DOHH2 (cell line): ENCODE data around the gene LITAF.
A peak's percentile ranks its signal among the peaks of the same experiment; 100 is the strongest.
"Not testable (repeated sequence)": the region's sequence is repeated elsewhere in the genome, so short reads cannot be mapped to it uniquely, and the experiment has no call there.

Experiments used
- H3F3A ChIP-seq: fragments of 200-600 bp; sonication (generic), shearing (Covaris generic); 2 replicates; pipeline ENCODE4 v1.6.0; 2016; ENCODE audit warnings: antibody characterized with exemption, mild to moderate bottlenecking; ENCODE audit not compliant: control insufficient read depth, insufficient read depth
- H3K27ac ChIP-seq: fragments of 200-600 bp; sonication (generic); 2 replicates; pipeline ENCODE4 v1.5.1; 2014; ENCODE audit warnings: low read depth, mild to moderate bottlenecking, low read length, moderate library complexity
- H3K27me3 ChIP-seq: fragments of 200-600 bp; sonication (generic); 2 replicates; pipeline ENCODE4 v1.6.1; 2014; ENCODE audit warnings: mild to moderate bottlenecking, low read length, mixed read lengths; ENCODE audit not compliant: control insufficient read depth
- H3K36me3 ChIP-seq: fragments of 200-600 bp; sonication (generic); 2 replicates; pipeline ENCODE4 v1.6.1; 2014; ENCODE audit warnings: mild to moderate bottlenecking, low read length, moderate library complexity, mixed read lengths; ENCODE audit not compliant: control insufficient read depth
- H3K4me1 ChIP-seq: fragments of 200-600 bp; sonication (generic); 2 replicates; pipeline ENCODE4 v1.6.1; 2014; ENCODE audit warnings: mild to moderate bottlenecking, low read length, mixed read lengths; ENCODE audit not compliant: control insufficient read depth
- H3K4me2 ChIP-seq: fragments of 200-600 bp; sonication (generic); 2 replicates; pipeline ENCODE4 v1.6.0; 2014; ENCODE audit warnings: mild to moderate bottlenecking, low read length, moderate library complexity
- H3K4me3 ChIP-seq: fragments of 200-600 bp; sonication (generic); 2 replicates; pipeline ENCODE4 v1.5.1; 2014; ENCODE audit warnings: mild to moderate bottlenecking, low read length, mixed read lengths
- H3K79me2 ChIP-seq: fragments of 200-600 bp; sonication (generic); 2 replicates; pipeline ENCODE4 v1.6.1; 2014; ENCODE audit warnings: mild to moderate bottlenecking, low read length, mixed read lengths; ENCODE audit not compliant: control insufficient read depth
- H3K9me2 ChIP-seq: fragments of 200-600 bp; sonication (generic); replicated peaks from 2 replicates; pipeline ENCODE4 v1.6.1; 2014; ENCODE audit warnings: mild to moderate bottlenecking, low read length, mixed read lengths; ENCODE audit not compliant: control insufficient read depth
- H3K9me3 ChIP-seq: fragments of 200-600 bp; sonication (generic); 2 replicates; pipeline ENCODE4 v1.6.1; 2014; ENCODE audit warnings: antibody characterized with exemption, low read length, mixed read lengths; ENCODE audit not compliant: control insufficient read depth, insufficient read depth
- H4K20me1 ChIP-seq: fragments of 200-600 bp; sonication (generic); 2 replicates; pipeline ENCODE4 v1.6.0; 2014; ENCODE audit warnings: low read depth, mild to moderate bottlenecking, antibody characterized with exemption, low read length, moderate library complexity; ENCODE audit not compliant: control insufficient read depth, insufficient read depth
- EZH2phosphoT487 ChIP-seq: fragments of 200-600 bp; sonication (generic); IDR thresholded peaks from 2 replicates; pipeline ENCODE4 v1.6.1; 2017; ENCODE audit warnings: borderline replicate concordance, mild to moderate bottlenecking, antibody characterized with exemption, low read length, moderate library complexity, mixed read lengths
- TF ChIP-seq, protein P1 (sequence below): fragments of 200-600 bp; sonication (generic); IDR thresholded peaks from one replicate; pipeline ENCODE4 v1.5.1; 2014; ENCODE audit warnings: antibody characterized with exemption, mild to moderate bottlenecking, low read depth, low read length; ENCODE audit not compliant: poor library complexity, severe bottlenecking

The LITAF gene

DNA sequence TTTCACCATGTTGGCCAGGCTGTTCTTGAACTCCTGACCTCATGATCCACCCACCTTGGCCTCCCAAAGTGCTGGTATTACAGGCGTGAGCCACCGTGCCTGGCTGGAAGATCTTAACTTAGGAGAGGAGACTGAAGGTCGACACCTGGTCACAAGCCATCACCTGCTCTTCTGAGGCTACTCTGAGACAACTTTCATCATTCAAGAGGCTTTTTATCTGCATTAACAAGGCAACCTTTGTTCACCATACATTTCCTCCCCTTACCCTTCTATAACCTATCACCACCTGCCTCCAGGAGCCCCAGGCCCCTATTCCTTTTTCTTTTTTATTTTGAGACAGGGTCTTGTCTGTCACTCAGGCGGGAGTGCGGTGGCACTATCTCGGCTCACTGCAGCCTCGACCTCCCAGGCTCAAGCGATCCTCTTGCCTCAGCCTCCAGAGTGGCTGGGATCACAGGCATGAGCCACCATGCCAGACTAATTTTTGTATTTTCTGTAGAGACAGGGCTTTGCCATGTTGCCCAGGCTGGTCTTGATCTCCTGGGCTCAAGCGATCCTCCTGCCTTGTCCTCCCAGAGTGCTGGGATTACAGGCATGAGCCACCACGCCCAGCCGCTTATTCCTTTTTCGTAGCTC, 6.2 kb downstream of the LITAF start:
- Histone ChIP-seq H3K27ac (no peak overlapping the region), H3K4me2 (no peak overlapping the region), H3K27me3 (0 out of 2 replicates have a peak, but pooled peaks cover 2% of the 10 kb centered on the region), H3F3A (peaks cover 20% of the 10 kb centered on the region), H4K20me1 (peaks cover 20% of the 10 kb centered on the region), H3K9me3 (no peaks in the 10 kb centered on the region), H3K4me1 (peaks cover 68% of the 10 kb centered on the region), H3K9me2 (no peaks in the 10 kb centered on the region), H3K79me2 (peaks cover 95% of the 10 kb centered on the region), H3K36me3 (peaks cover 23% of the 10 kb centered on the region; the same call in 1 of the 2 replicates), H3K4me3 (no peak overlapping the region)
- TF ChIP-seq, protein P1, sequence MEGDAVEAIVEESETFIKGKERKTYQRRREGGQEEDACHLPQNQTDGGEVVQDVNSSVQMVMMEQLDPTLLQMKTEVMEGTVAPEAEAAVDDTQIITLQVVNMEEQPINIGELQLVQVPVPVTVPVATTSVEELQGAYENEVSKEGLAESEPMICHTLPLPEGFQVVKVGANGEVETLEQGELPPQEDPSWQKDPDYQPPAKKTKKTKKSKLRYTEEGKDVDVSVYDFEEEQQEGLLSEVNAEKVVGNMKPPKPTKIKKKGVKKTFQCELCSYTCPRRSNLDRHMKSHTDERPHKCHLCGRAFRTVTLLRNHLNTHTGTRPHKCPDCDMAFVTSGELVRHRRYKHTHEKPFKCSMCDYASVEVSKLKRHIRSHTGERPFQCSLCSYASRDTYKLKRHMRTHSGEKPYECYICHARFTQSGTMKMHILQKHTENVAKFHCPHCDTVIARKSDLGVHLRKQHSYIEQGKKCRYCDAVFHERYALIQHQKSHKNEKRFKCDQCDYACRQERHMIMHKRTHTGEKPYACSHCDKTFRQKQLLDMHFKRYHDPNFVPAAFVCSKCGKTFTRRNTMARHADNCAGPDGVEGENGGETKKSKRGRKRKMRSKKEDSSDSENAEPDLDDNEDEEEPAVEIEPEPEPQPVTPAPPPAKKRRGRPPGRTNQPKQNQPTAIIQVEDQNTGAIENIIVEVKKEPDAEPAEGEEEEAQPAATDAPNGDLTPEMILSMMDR, result no peak
- TF ChIP-seq EZH2phosphoT487, result no peak

DNA sequence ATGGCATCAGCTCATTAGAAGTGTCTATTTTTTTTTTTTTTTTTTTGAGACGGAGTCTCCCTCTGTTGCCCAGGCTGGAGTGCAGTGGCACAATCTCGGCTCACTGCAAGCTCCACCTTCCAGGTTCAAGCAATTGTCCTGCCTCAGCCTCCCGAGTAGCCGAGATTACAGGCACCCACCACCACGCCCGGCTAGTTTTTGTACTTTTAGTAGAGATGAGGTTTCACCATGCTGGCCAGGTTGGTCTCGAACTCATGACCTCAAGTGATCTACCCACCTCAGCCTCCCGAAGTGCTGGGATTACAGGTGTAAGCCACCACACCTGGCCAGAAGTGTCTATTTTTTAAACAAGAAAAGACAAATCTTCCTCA, 9.4 kb downstream of the LITAF start:
- H4K20me1 ChIP-seq, H3K27me3 ChIP-seq, H3K9me3 ChIP-seq, H3F3A ChIP-seq, H3K27ac ChIP-seq, H3K9me2 ChIP-seq: not testable (repeated sequence)
- Histone ChIP-seq H3K4me2 (peak overlapping the region; percentile 48), H3K79me2 (peaks cover 95% of the 10 kb centered on the region), H3K36me3 (peaks cover 14% of the 10 kb centered on the region; the same call in 1 of the 2 replicates), H3K4me3 (peak overlapping the region; percentile 35), H3K4me1 (peaks cover 40% of the 10 kb centered on the region)

DNA sequence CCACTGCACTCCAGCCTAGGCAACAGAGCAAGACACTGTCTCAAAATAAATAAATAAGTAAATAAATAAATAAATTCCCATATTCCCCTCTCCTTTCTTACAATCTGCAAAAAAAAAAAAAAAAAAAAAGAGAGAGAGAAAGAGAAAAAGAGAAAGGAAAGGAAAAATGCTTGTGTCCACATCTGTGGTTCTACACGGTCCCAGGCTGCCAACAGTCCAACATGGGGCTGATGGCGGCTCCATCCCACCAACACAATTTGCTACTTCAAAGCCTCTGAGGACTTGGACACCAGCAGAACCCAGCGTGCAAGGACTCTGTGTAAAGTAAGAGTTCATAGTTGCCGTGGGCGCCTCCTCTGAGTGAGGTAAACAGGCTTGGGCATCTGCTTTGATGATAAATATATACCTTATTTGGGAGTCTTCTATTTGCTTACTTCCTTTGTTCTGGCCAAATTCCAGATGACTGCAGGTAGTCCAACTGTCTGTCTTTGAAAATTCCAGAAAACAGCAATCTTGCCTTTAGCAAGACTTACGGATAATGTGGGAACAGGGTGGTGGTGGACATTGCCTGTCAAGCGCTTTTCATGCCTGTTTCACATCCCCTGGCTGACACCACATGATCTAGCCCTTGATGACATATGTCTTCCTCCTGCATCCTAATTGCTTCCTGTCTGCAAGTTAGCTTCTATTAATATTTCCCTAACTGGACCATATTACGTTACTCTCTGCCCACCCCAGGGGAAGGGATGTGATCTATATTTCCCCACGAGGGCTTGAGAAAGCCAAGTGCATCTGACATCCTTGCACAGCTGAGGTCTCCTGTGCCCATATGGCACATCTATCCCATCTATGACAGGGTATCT, 10.1 kb downstream of the LITAF start:
- peaks cover 40% of the 10 kb centered on the region for H3K4me1 ChIP-seq
- H3K4me3 ChIP-seq, result peak overlapping the region; percentile 35
- H3K27ac ChIP-seq, result no peak overlapping the region
- H3K9me2 ChIP-seq, result no peaks in the 10 kb centered on the region
- no peaks in the 10 kb centered on the region for H3K27me3 ChIP-seq
- peaks cover 3% of the 10 kb centered on the region for H3F3A ChIP-seq
- no peaks in the 10 kb centered on the region for H3K9me3 ChIP-seq
- peaks cover under 1% of the 10 kb centered on the region for H4K20me1 ChIP-seq
- peak overlapping the region; percentile 48 for H3K4me2 ChIP-seq
- peaks cover 10% of the 10 kb centered on the region; the same call in 1 of the 2 replicates for H3K36me3 ChIP-seq
- H3K79me2 ChIP-seq, result peaks cover 95% of the 10 kb centered on the region
- no peak for TF ChIP-seq EZH2phosphoT487
- TF ChIP-seq, protein P1, result no peak

DNA sequence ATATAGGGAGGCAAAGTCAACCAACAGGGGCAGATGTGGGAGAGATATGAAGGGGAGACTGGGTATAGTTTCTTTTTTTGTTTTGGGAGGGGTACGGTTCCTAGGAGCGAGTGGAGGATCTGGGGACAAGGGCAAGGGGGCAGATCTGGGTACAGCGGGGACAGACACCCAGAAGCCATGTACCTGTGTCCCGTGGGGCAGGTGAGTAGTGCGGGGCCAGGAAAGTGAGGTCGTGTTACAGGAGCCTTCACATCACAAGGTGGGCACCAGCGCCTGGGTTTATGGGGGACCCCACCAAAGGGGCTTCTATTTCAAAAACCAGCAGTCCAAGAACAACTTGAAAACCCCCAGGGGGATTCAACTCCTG, 11.5 kb downstream of the LITAF start:
- Histone ChIP-seq H3K9me2 (no peaks in the 10 kb centered on the region), H4K20me1 (peaks cover 10% of the 10 kb centered on the region), H3K4me2 (no peak overlapping the region), H3K36me3 (peaks cover 15% of the 10 kb centered on the region), H3K9me3 (no peaks in the 10 kb centered on the region), H3K4me1 (peaks cover 53% of the 10 kb centered on the region), H3F3A (peaks cover 3% of the 10 kb centered on the region), H3K27ac (no peak overlapping the region), H3K79me2 (peaks cover 95% of the 10 kb centered on the region), H3K27me3 (no peaks in the 10 kb centered on the region), H3K4me3 (no peak overlapping the region)
- TF ChIP-seq, protein P1, result no peak
- TF ChIP-seq EZH2phosphoT487, result no peak
